ENCODE measurements around the gene TRIM73.
"Not testable (repeated sequence)": the region's sequence is repeated elsewhere in the genome, so short reads cannot be mapped to it uniquely, and the experiment has no call there.

Gene TRIM73

GRCh38 chr7:75395329-75395728 is at the start of gene TRIM73:
TRIM73 (plus strand) TSS chr7:75395629; CDS start chr7:75398934, 3,305 bp downstream.
- DNase-seq (ENCODE audit: low spot score) = not testable (repeated sequence)

GRCh38 chr7:75358671-75359541 is 36.5 kb upstream of the TRIM73 start:
- DNase-seq (ENCODE audit: low spot score) = not testable (repeated sequence)

GRCh38 chr7:75359542-75359848 is 35.9 kb upstream of the TRIM73 start:
- DNase-seq (ENCODE audit: low spot score) = not testable (repeated sequence)

- DNase-seq (ENCODE audit: low spot score) = not testable (repeated sequence)
These were observed 31.4 kb upstream of the TRIM73 start for GRCh38 chr7:75364079-75364478.

GRCh38 chr7:75366643-75367042 is 28.8 kb upstream of the TRIM73 start:
- DNase-seq (ENCODE audit: low spot score) = not testable (repeated sequence)

GRCh38 chr7:75367313-75367712 is 28.1 kb upstream of the TRIM73 start:
- DNase-seq (ENCODE audit: low spot score) = not testable (repeated sequence)

- DNase-seq (ENCODE audit: low spot score) = not testable (repeated sequence)
These were observed 21.3 kb upstream of the TRIM73 start for GRCh38 chr7:75374144-75374518.

GRCh38 chr7:75374519-75375317 is 20.7 kb upstream of the TRIM73 start:
- not testable (repeated sequence) for DNase-seq (ENCODE audit: low spot score)

GRCh38 chr7:75393194-75393593 is 2.2 kb upstream of the TRIM73 start:
- not testable (repeated sequence) for DNase-seq (ENCODE audit: low spot score)

GRCh38 chr7:75397865-75398264 is 2.4 kb downstream of the TRIM73 start:
- not testable (repeated sequence) for DNase-seq (ENCODE audit: low spot score)

GRCh38 chr7:75398771-75399700 is 3.6 kb downstream of the TRIM73 start:
- not testable (repeated sequence) for DNase-seq (ENCODE audit: low spot score)

GRCh38 chr7:75400575-75400974 is 5.1 kb downstream of the TRIM73 start:
- not testable (repeated sequence) for DNase-seq (ENCODE audit: low spot score)

GRCh38 chr7:75403455-75404443 is 8.3 kb downstream of the TRIM73 start:
- not testable (repeated sequence) for DNase-seq (ENCODE audit: low spot score)

GRCh38 chr7:75404663-75405062 is 9.2 kb downstream of the TRIM73 start:
- not testable (repeated sequence) for DNase-seq (ENCODE audit: low spot score)

- not testable (repeated sequence) for DNase-seq (ENCODE audit: low spot score)
These were observed 14.7 kb downstream of the TRIM73 start for GRCh38 chr7:75409880-75410822.

GRCh38 chr7:75410823-75411173 is 15.4 kb downstream of the TRIM73 start:
- not testable (repeated sequence) for DNase-seq (ENCODE audit: low spot score)

- DNase-seq (ENCODE audit: low spot score) = not testable (repeated sequence)
These were observed 18.8 kb downstream of the TRIM73 start for GRCh38 chr7:75414204-75414603.

GRCh38 chr7:75414708-75415427 is 19.4 kb downstream of the TRIM73 start:
- DNase-seq (ENCODE audit: low spot score) = not testable (repeated sequence)

GRCh38 chr7:75415428-75415817 is 20.0 kb downstream of the TRIM73 start:
- not testable (repeated sequence) for DNase-seq (ENCODE audit: low spot score)
